ENCODE results near the gene SMG6.
"Not testable (repeated sequence)": the region's sequence is repeated elsewhere in the genome, so short reads cannot be mapped to it uniquely, and the experiment has no call there.

Gene SMG6

GRCh38 chr17:2013994-2014317, 289.6 kb downstream of the SMG6 start:
- ATAC-seq, result no peak
- TF ChIP-seq RARB (CRISPR knock-in tag; IDR thresholded peaks at IDR 0.05) (no peak), PPARA (CRISPR knock-in tag; IDR thresholded peaks at IDR 0.05; ENCODE audit: borderline replicate concordance) (no peak), OSR1 (CRISPR knock-in tag; IDR thresholded peaks at IDR 0.05) (no peak), CSDC2 (CRISPR knock-in tag; IDR thresholded peaks at IDR 0.05) (no peak), TOX (CRISPR knock-in tag; IDR thresholded peaks at IDR 0.05; ENCODE audit: borderline replicate concordance) (no peak)
- TF ChIP-seq, protein P1, sequence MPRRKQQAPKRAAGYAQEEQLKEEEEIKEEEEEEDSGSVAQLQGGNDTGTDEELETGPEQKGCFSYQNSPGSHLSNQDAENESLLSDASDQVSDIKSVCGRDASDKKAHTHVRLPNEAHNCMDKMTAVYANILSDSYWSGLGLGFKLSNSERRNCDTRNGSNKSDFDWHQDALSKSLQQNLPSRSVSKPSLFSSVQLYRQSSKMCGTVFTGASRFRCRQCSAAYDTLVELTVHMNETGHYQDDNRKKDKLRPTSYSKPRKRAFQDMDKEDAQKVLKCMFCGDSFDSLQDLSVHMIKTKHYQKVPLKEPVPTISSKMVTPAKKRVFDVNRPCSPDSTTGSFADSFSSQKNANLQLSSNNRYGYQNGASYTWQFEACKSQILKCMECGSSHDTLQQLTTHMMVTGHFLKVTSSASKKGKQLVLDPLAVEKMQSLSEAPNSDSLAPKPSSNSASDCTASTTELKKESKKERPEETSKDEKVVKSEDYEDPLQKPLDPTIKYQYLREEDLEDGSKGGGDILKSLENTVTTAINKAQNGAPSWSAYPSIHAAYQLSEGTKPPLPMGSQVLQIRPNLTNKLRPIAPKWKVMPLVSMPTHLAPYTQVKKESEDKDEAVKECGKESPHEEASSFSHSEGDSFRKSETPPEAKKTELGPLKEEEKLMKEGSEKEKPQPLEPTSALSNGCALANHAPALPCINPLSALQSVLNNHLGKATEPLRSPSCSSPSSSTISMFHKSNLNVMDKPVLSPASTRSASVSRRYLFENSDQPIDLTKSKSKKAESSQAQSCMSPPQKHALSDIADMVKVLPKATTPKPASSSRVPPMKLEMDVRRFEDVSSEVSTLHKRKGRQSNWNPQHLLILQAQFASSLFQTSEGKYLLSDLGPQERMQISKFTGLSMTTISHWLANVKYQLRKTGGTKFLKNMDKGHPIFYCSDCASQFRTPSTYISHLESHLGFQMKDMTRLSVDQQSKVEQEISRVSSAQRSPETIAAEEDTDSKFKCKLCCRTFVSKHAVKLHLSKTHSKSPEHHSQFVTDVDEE (CRISPR knock-in tag; IDR thresholded peaks at IDR 0.05), result no peak
- TF ChIP-seq, protein P2, sequence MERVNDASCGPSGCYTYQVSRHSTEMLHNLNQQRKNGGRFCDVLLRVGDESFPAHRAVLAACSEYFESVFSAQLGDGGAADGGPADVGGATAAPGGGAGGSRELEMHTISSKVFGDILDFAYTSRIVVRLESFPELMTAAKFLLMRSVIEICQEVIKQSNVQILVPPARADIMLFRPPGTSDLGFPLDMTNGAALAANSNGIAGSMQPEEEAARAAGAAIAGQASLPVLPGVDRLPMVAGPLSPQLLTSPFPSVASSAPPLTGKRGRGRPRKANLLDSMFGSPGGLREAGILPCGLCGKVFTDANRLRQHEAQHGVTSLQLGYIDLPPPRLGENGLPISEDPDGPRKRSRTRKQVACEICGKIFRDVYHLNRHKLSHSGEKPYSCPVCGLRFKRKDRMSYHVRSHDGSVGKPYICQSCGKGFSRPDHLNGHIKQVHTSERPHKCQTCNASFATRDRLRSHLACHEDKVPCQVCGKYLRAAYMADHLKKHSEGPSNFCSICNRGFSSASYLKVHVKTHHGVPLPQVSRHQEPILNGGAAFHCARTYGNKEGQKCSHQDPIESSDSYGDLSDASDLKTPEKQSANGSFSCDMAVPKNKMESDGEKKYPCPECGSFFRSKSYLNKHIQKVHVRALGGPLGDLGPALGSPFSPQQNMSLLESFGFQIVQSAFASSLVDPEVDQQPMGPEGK (CRISPR knock-in tag; IDR thresholded peaks at IDR 0.05; ENCODE audit: borderline replicate concordance), result no peak

GRCh38 chr17:2013220-2013993, 290.2 kb downstream of the SMG6 start:
- ATAC-seq, result not testable (repeated sequence)

- no peak for ATAC-seq
- no peak for TF ChIP-seq TOX (CRISPR knock-in tag; IDR thresholded peaks at IDR 0.05; ENCODE audit: borderline replicate concordance)
- no peak for TF ChIP-seq BACH2 (CRISPR knock-in tag; IDR thresholded peaks at IDR 0.05; ENCODE audit: borderline replicate concordance)
- TF ChIP-seq, protein P2 (CRISPR knock-in tag; IDR thresholded peaks at IDR 0.05; ENCODE audit: borderline replicate concordance), result no peak
- no peak for TF ChIP-seq ESRRG (CRISPR knock-in tag; IDR thresholded peaks at IDR 0.05)
- TF ChIP-seq ZNF565 (CRISPR knock-in tag; conservative IDR thresholded peaks at IDR 0.05; ENCODE audit: low read depth), result no peak
- no peak for TF ChIP-seq ZNF70 (CRISPR knock-in tag; IDR thresholded peaks at IDR 0.05)
- no peak for TF ChIP-seq ZNF8 (CRISPR knock-in tag; IDR thresholded peaks at IDR 0.05)
- no peak for TF ChIP-seq ZFP3 (CRISPR knock-in tag; IDR thresholded peaks at IDR 0.05)
- TF ChIP-seq, protein P3, sequence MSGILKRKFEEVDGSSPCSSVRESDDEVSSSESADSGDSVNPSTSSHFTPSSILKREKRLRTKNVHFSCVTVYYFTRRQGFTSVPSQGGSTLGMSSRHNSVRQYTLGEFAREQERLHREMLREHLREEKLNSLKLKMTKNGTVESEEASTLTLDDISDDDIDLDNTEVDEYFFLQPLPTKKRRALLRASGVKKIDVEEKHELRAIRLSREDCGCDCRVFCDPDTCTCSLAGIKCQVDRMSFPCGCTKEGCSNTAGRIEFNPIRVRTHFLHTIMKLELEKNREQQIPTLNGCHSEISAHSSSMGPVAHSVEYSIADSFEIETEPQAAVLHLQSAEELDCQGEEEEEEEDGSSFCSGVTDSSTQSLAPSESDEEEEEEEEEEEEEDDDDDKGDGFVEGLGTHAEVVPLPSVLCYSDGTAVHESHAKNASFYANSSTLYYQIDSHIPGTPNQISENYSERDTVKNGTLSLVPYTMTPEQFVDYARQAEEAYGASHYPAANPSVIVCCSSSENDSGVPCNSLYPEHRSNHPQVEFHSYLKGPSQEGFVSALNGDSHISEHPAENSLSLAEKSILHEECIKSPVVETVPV (CRISPR knock-in tag; IDR thresholded peaks at IDR 0.05), result no peak
- TF ChIP-seq ZFP30 (CRISPR knock-in tag; IDR thresholded peaks at IDR 0.05), result no peak
- TF ChIP-seq RARB (CRISPR knock-in tag; IDR thresholded peaks at IDR 0.05), result no peak
- TF ChIP-seq SNAI2 (CRISPR knock-in tag; IDR thresholded peaks at IDR 0.05), result no peak
- TF ChIP-seq TCF4 (CRISPR knock-in tag; IDR thresholded peaks at IDR 0.05; ENCODE audit: borderline replicate concordance), result no peak
- TF ChIP-seq OSR1 (CRISPR knock-in tag; IDR thresholded peaks at IDR 0.05), result no peak
- TF ChIP-seq, protein P1 (CRISPR knock-in tag; IDR thresholded peaks at IDR 0.05), result no peak
These were observed 291.1 kb downstream of the SMG6 start for GRCh38 chr17:2012499-2012898.
